Activated CD4-positive, alpha-beta T cell treated with anti-CD3 and anti-CD28 coated beads, Interleukin-2, amount 10 ng/mL, durations not matched to agents 7 days and 5 days (primary cell): ENCODE results near the gene CRELD2. TPM values are rescaled to one million over a fixed set of nuclear protein-coding genes. Genes with fewer than 3 reads are reported as not detected.

ENCODE experiments used
- CTCF ChIA-PET: fragments of 350-600 bp; sonication (Branson Sonifier 250); formaldehyde crosslinking; loops from one replicate; lab custom pipeline; 2021; ENCODE audit warnings: antibody characterized with exemption; lab: Charles Lee
- POLR2A ChIA-PET: fragments of 350-600 bp; sonication (Branson Sonifier 250); formaldehyde crosslinking; loops from one replicate; lab custom pipeline; 2021; ENCODE audit warnings: antibody characterized with exemption; lab: Charles Lee
- DNase-seq: peaks from one replicate; pipeline ENCODE4 v3.0.0-alpha.2; 2020
- H3K27ac Mint-ChIP-seq: one replicate; pipeline ENCODE4 v1.8.0; 2021; ENCODE audit warnings: mild to moderate bottlenecking, moderate library complexity, mixed read lengths
- H3K27me3 Mint-ChIP-seq: one replicate; pipeline ENCODE4 v1.8.0; 2021; ENCODE audit warnings: mixed read lengths
- H3K36me3 Mint-ChIP-seq: one replicate; pipeline ENCODE4 v1.8.0; 2021; ENCODE audit warnings: low read depth, mixed read lengths
- H3K4me1 Mint-ChIP-seq: one replicate; pipeline ENCODE4 v1.8.0; 2021; ENCODE audit warnings: mixed read lengths
- H3K4me3 Mint-ChIP-seq: one replicate; pipeline ENCODE4 v1.8.0; 2021; ENCODE audit warnings: mild to moderate bottlenecking, moderate library complexity, mixed read lengths
- H3K9me3 Mint-ChIP-seq: one replicate; pipeline ENCODE4 v1.8.0; 2021; ENCODE audit warnings: mixed read lengths
- total RNA-seq, 2 experiments: library from RNA; stranded (reverse); gene quantifications; one replicate each; pipeline ENCODE4 v1.2.3, GENCODE V29; 2021

Gene CRELD2
- total RNA-seq, 2 experiments from 2014 or later, result 42.4 to 47.9 TPM

- Mint-ChIP-seq H3K9me3 (peaks cover 4% of the 10 kb centered on the region), H3K36me3 (peaks cover 61% of the 10 kb centered on the region), H3K4me3 (no peak overlapping the region), H3K4me1 (peaks cover 1% of the 10 kb centered on the region), H3K27ac (no peak overlapping the region), H3K27me3 (no peaks in the 10 kb centered on the region)
- CTCF ChIA-PET, result no interaction called here
- POLR2A ChIA-PET, result no interaction called here
- no peak for DNase-seq
These were observed 25.4 kb upstream of the CRELD2 start for GRCh38 chr22:49893025-49893424.

GRCh38 chr22:49894322-49895054 lies 23.9 kb upstream of the CRELD2 start:
- H3K9me3 Mint-ChIP-seq, result peaks cover 4% of the 10 kb centered on the region
- H3K27me3 Mint-ChIP-seq, result no peaks in the 10 kb centered on the region
- H3K27ac Mint-ChIP-seq, result no peak overlapping the region
- no peak overlapping the region for H3K4me3 Mint-ChIP-seq
- CTCF ChIA-PET, result no interaction called here
- POLR2A ChIA-PET, result no interaction called here
- peaks cover 1% of the 10 kb centered on the region for H3K4me1 Mint-ChIP-seq
- no peak for DNase-seq
- H3K36me3 Mint-ChIP-seq, result peaks cover 49% of the 10 kb centered on the region

GRCh38 chr22:49896201-49896600 lies 22.2 kb upstream of the CRELD2 start:
- ChIA-PET POLR2A (no interaction called here), CTCF (no interaction called here)
- no peak overlapping the region for H3K4me3 Mint-ChIP-seq
- peaks cover 1% of the 10 kb centered on the region for H3K4me1 Mint-ChIP-seq
- peaks cover 45% of the 10 kb centered on the region for H3K36me3 Mint-ChIP-seq
- peaks cover 3% of the 10 kb centered on the region for H3K9me3 Mint-ChIP-seq
- no peak for DNase-seq
- no peak overlapping the region for H3K27ac Mint-ChIP-seq
- no peaks in the 10 kb centered on the region for H3K27me3 Mint-ChIP-seq

- DNase-seq, result no peak
- H3K4me3 Mint-ChIP-seq, result no peak overlapping the region
- POLR2A ChIA-PET, result no interaction called here
- no peaks in the 10 kb centered on the region for H3K4me1 Mint-ChIP-seq
- H3K36me3 Mint-ChIP-seq, result peaks cover 49% of the 10 kb centered on the region
- no peaks in the 10 kb centered on the region for H3K27me3 Mint-ChIP-seq
- CTCF ChIA-PET, result no interaction called here
- H3K27ac Mint-ChIP-seq, result peak overlapping the region; percentile 31
- peaks cover 4% of the 10 kb centered on the region for H3K9me3 Mint-ChIP-seq
These were observed 21.3 kb upstream of the CRELD2 start for GRCh38 chr22:49897015-49897684.

GRCh38 chr22:49899530-49899929 lies 18.9 kb upstream of the CRELD2 start:
- H3K4me3 Mint-ChIP-seq, result no peak overlapping the region
- no peaks in the 10 kb centered on the region for H3K27me3 Mint-ChIP-seq
- no peak overlapping the region for H3K27ac Mint-ChIP-seq
- H3K4me1 Mint-ChIP-seq, result no peaks in the 10 kb centered on the region
- DNase-seq, result no peak
- H3K36me3 Mint-ChIP-seq, result peaks cover 49% of the 10 kb centered on the region
- peaks cover 4% of the 10 kb centered on the region for H3K9me3 Mint-ChIP-seq
- ChIA-PET POLR2A (no interaction called here), CTCF (no interaction called here)

GRCh38 chr22:49900441-49901230 lies 17.8 kb upstream of the CRELD2 start:
- peaks cover 51% of the 10 kb centered on the region for H3K36me3 Mint-ChIP-seq
- H3K27ac Mint-ChIP-seq, result no peak overlapping the region
- POLR2A ChIA-PET, result interaction anchor here (0.6 kb wide), 1 partner anchor 21 kb away, joined by 3 read pairs; no protein-coding TSS in a partner anchor

GRCh38 chr22:49901457-49901856 lies 17.0 kb upstream of the CRELD2 start:
- ChIA-PET POLR2A (no interaction called here), CTCF (no interaction called here)
- no peak overlapping the region for H3K4me3 Mint-ChIP-seq

More at GRCh38 chr22:49900441-49901230, 17.8 kb upstream of the CRELD2 start:
- Mint-ChIP-seq H3K9me3 (peaks cover 4% of the 10 kb centered on the region), H3K4me1 (no peaks in the 10 kb centered on the region), H3K27me3 (no peaks in the 10 kb centered on the region), H3K4me3 (no peak overlapping the region)
- CTCF ChIA-PET, result no interaction called here
- DNase-seq, result no peak

GRCh38 chr22:49903322-49904039 lies 15.0 kb upstream of the CRELD2 start:
- peaks cover 2% of the 10 kb centered on the region for H3K4me1 Mint-ChIP-seq
- no peak for DNase-seq
- ChIA-PET CTCF (interaction anchor here (1.9 kb wide), 1 partner anchor 10 kb away, joined by 5 read pairs; no protein-coding TSS in a partner anchor), POLR2A (no interaction called here)
- H3K4me3 Mint-ChIP-seq, result no peak overlapping the region
- H3K27me3 Mint-ChIP-seq, result no peaks in the 10 kb centered on the region
- no peak overlapping the region for H3K27ac Mint-ChIP-seq
- peaks cover 48% of the 10 kb centered on the region for H3K36me3 Mint-ChIP-seq
- H3K9me3 Mint-ChIP-seq, result peaks cover 4% of the 10 kb centered on the region

More at GRCh38 chr22:49901457-49901856, 17.0 kb upstream of the CRELD2 start:
- H3K27me3 Mint-ChIP-seq, result no peaks in the 10 kb centered on the region
- H3K9me3 Mint-ChIP-seq, result peaks cover 4% of the 10 kb centered on the region
- H3K4me1 Mint-ChIP-seq, result no peaks in the 10 kb centered on the region
- no peak for DNase-seq
- H3K36me3 Mint-ChIP-seq, result peaks cover 51% of the 10 kb centered on the region
- H3K27ac Mint-ChIP-seq, result no peak overlapping the region

GRCh38 chr22:49904040-49904369 lies 14.4 kb upstream of the CRELD2 start:
- Mint-ChIP-seq H3K36me3 (peaks cover 48% of the 10 kb centered on the region), H3K27me3 (no peaks in the 10 kb centered on the region), H3K9me3 (peaks cover 4% of the 10 kb centered on the region), H3K27ac (no peak overlapping the region), H3K4me3 (no peak overlapping the region), H3K4me1 (peaks cover 2% of the 10 kb centered on the region)
- DNase-seq, result no peak
- CTCF ChIA-PET, result interaction anchor here (1.9 kb wide), 1 partner anchor 10 kb away, joined by 5 read pairs; no protein-coding TSS in a partner anchor
- POLR2A ChIA-PET, result no interaction called here

- H3K27me3 Mint-ChIP-seq, result no peaks in the 10 kb centered on the region
- no peak for DNase-seq
- ChIA-PET POLR2A (no interaction called here), CTCF (interaction anchor here (0.6 to 1.0 kb wide), 3 partner anchors 10 to 113 kb away, joined by 3 to 5 read pairs (median 3); no protein-coding TSS in a partner anchor)
- H3K9me3 Mint-ChIP-seq, result peaks cover 4% of the 10 kb centered on the region
- peaks cover 2% of the 10 kb centered on the region for H3K4me1 Mint-ChIP-seq
- peaks cover 40% of the 10 kb centered on the region for H3K36me3 Mint-ChIP-seq
- H3K4me3 Mint-ChIP-seq, result no peak overlapping the region
- no peak overlapping the region for H3K27ac Mint-ChIP-seq
These were observed 13.0 kb upstream of the CRELD2 start for GRCh38 chr22:49905465-49905864.

- Mint-ChIP-seq H3K27ac (no peak overlapping the region), H3K4me1 (peaks cover 2% of the 10 kb centered on the region), H3K36me3 (peaks cover 33% of the 10 kb centered on the region), H3K27me3 (no peaks in the 10 kb centered on the region), H3K4me3 (no peak overlapping the region), H3K9me3 (peaks cover 4% of the 10 kb centered on the region)
- POLR2A ChIA-PET, result no interaction called here
- DNase-seq, result no peak
- CTCF ChIA-PET, result interaction anchor here (0.6 to 1.0 kb wide), 2 partner anchors 9 to 16 kb away, joined by 3 to 5 read pairs; no protein-coding TSS in a partner anchor
These were observed 12.2 kb upstream of the CRELD2 start for GRCh38 chr22:49906071-49906798.
